A204.1 (cell line): ENCODE data around the gene C4orf33.
"Not testable (repeated sequence)": the region's sequence is repeated elsewhere in the genome, so short reads cannot be mapped to it uniquely, and the experiment has no call there.

Source experiments
- FAIRE-seq: peaks from 2 replicates; lab custom pipeline; 2012; peaks lifted over from hg19 to GRCh38; lab: Jason Lieb, UNC

Gene C4orf33

DNA sequence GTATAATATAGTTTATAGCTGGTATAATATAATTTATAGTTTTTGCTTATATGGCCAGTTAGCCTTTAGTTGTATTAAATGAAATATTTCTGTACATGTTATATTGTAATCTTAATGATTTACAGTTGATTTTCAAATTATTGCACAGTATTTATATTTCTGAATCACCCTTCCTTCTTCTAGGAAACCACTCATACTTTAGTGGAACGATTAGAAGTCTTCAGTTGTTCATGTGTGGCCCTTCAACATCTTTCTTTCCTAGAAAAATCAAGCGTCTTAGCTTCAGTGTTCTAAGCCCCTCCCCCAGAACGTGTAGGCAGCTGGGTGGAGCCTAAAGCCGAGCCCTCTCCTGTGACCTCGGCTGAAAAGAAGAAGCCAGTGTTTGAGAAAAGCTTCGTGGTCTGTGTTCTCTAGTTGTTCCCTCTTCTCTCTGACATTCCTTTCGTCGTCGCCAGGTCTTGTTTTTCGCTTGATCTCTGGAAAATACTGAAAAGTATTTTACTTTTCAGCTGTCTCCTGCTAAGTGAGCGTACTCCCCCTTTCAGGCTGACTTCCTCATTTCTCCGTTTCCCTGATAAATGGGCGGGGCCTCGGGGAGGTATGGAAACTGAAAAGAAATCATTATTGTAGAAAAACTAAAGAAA lies at the start of gene C4orf33:
TSS of gene C4orf33 (plus strand) at position 342 of the 644 bp plus-strand sequence. CDS start 6,459 bp downstream, outside the sequence.
- peak; percentile 85 for FAIRE-seq

DNA sequence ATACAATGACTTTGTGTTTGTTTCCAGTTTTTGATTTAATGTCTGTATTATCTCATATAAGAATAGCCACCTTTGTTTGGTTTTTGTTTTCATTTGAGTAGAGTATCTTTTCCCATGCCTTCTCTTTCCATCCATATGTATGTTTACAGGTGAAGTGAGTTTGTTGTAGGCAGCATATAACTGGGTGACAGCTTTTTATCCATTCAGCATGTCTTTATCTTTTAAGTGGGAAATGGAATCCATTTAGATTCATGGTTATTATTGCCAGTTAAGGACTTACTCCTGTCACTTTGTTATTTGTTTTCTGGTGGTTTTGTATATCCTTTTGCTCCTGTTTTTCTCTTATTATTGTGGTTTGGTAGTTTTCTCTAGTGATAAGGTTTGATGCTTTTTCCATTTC lies 36.9 kb upstream of the C4orf33 start:
- FAIRE-seq = no peak

DNA sequence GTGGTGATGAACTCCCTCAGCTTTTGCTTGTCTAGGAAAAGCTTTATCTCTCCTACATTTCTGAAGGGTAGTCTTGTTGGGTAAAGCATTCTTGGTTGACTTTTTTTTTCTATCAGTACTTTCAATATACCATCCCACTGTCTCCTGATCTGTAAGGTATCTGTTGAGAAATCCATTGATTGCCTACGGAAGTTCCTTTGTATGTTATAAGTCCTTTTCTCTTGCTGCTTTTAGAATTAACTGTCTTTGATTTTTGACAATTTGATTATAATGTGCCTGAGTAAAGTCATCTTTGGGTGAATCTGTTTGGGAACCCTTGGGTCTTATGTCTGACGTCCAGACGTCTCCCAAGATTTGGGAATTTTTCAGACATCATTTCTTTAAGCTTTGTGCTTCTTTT lies 33.4 kb upstream of the C4orf33 start:
- no peak for FAIRE-seq

- FAIRE-seq = no peak
These were observed 32.3 kb upstream of the C4orf33 start for GRCh38 chr4:129063640-129064039.

DNA sequence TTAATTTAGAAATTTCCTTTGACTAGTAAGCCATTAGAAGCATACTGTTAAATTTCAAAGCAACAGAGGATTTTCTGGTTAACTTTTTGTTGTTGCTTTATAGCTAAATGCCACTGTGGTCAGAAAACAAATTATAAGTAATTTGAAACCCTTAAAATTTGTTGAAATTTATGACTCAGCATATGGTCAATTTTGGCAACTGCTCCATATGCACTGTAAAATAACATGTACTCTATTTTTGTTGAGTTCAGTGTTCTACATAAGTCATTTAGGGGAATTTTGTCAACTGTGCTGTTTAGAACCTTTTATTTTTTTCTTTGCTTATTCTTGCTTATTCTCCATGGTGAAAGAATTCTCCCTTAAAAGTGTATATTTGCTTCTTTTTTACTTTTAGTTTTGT lies 31.2 kb upstream of the C4orf33 start:
- FAIRE-seq = no peak

DNA sequence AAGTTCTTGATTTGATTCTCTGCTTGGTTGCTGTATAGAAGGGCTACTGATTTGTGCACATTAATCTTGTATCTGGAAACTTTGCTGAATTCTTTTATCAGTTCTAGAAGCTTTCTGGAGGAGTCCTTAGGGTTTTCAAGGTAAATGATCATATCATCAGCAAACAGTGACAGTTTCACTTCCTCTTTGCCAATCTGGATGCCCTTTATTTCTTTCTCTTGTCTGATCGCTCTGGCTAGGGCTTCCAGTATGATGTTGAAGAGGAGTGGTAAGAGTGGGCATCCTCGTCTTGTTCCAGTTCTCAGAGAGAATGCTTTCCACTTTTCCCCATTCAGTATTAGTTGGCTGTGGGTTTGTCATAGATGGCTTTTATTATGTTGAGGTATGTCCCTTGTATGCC lies 26.4 kb upstream of the C4orf33 start:
- FAIRE-seq = not testable (repeated sequence)

DNA sequence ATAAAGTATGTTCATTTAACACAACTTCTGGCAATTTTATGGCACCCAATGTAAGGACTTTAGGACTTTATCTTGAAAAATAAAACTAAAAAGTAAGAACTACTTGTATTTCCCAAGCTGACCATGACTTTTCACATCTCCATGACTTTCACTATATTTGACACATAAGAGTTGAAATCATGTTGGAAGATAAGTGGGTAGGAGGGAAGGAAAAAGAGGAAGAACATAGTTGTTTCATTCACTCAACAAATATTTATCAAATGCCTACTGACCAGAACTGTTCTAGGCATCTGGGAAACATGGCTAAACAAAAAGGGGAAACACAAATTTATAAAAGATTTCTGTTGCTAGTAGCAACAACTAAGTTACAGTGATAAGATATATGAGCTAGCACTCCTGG lies 18.6 kb upstream of the C4orf33 start:
- no peak for FAIRE-seq

GRCh38 chr4:129080129-129080528 lies 15.8 kb upstream of the C4orf33 start:
- FAIRE-seq = no peak

- FAIRE-seq = no peak
These were observed 13.7 kb upstream of the C4orf33 start for GRCh38 chr4:129082302-129082701.

- no peak for FAIRE-seq
These were observed 10.5 kb upstream of the C4orf33 start for GRCh38 chr4:129085472-129085871.

DNA sequence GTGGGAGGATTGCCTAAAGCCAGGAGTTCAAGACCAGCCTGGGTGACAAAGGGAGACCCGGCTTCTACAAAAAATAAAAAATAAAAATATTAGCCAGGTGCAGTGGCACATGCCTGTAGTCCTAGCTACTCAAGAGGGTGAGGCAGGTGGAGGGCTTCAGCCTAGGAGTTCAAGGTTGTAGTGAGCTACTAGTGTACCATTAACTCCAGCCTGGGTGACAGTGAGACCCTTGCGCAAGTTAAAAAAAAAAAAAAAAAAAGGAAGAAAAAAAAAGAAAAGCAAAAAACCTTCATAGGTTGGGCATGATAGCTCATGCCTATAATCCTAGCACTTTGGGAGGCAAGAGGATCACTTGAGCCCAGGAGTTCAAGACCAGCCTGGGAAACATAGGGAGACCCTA lies 8.4 kb upstream of the C4orf33 start:
- no peak for FAIRE-seq

- FAIRE-seq = no peak
These were observed 3.2 kb upstream of the C4orf33 start for GRCh38 chr4:129092631-129093190.

GRCh38 chr4:129093191-129093920 lies 2.6 kb upstream of the C4orf33 start, which contains the start of gene SCLT1:
SCLT1 (minus strand) TSS chr4:129093539; CDS start chr4:129093103, 436 bp downstream.
- FAIRE-seq = peak; percentile 96

DNA sequence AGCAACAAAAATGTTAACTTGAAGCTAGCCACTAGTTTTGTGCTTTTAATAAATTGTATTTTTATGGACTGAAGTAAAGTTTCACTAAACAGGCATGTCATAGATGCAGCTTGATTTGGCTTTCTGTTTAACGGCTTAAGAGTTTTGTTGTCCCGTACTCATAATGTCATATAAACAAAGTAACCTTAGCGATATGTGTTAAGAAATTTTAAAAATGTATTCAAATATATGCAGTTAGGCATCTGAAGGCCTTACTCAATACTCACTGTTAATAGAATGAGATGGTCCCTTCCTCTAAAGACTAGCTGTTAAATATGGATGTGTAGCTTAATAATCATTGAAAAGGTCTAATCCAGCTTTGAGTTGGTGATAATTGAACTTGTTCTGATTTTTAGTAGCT lies 1.6 kb upstream of the C4orf33 start:
- FAIRE-seq = no peak

GRCh38 chr4:129098531-129099001 lies 2.6 kb downstream of the C4orf33 start:
- no peak for FAIRE-seq

DNA sequence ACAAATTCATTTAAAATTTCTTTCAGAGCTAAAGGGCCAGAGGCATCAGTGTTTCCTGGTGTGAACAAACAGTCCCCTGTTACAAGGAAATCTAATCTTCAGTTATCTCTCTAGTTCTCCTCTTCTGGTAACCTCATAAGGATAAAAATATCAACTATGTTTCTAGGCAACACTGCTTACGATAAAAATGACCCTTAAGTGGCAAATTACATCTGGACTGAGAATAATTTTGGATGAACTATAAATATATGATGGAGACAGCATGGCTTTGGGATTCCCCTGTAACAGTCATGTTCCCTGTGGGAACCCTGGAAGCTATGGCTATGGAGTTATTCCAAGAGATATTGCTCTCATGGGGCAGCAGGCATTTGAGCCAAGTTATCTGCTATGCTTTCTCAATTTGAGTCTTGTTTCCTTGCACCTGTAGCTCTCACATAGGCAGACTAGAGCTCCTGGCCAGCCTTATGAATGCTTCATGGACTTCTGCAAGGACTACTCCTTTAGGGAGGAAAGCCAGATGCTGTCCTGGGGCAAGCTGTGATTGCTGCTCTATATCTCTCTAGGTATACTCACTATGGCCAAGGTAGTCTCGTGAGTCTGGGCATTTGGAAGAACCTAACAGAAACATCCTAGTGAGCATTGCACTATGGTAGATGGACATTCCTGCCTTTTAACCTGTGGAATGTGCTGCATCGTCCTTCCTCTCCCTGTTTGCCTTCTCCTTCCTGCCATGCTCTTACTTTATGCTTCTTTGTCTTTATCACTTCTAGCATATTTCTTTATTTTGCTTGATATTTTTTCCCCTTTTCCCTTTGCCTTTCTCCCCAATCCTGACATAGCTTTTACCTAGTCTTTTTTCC lies 14.2 kb downstream of the C4orf33 start:
- no peak for FAIRE-seq

DNA sequence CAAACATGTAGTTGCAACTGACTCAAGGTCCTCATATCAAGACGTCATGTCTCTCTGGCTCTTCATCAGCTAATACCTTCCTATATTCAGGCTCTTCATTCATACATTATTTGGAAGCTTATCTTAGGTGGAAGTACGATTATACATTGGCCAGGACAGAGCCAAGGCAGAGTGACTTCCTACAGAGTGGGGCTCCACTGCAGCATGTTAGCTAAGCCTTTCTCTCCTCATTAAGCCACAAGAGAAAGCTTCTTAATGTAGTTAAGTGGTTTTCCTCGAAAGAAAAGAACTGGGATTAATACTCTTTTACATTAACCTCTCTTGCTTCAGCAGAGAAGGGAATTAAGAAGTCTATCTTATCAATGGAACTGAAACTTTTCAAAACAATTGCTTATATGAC lies 15.0 kb downstream of the C4orf33 start:
- FAIRE-seq = no peak

DNA sequence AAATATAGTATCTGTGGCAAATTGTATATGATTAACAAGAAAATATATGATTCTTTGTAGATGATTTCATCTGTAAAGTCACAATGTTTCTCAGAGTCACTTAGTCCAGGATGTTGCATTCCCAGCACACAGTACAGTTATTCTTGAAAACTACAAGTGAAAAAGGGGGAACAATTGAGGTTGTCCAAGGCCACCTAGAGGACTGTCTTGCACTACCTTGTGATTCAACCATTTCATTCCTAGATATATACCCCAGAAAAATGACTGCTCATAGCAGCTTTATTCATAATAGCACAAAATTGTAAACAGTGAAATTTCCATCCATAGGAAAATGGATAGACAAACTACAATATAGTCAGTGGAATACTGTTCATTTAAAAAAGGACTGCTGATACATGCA lies 16.0 kb downstream of the C4orf33 start:
- no peak for FAIRE-seq

DNA sequence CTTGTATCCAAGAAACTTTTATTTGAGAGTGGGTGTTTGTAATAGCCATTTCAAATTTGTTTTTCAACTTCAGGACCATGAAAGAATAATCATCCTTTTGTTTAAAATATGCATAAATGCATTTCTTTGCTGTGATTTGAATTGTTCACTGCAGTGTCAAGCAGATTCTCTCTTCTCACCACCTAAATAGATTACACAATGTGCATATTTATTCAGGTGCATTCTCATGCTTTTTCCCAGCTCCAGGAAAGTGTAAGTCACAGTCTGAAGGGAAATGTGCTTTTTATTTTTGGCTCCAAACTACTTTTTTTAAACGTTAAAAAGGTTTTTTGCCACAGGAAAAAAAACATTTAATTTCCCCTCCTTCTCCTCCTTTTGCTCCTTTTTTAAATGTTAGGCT lies 17.5 kb downstream of the C4orf33 start:
- no peak for FAIRE-seq

- FAIRE-seq = no peak
These were observed 18.0 kb downstream of the C4orf33 start for GRCh38 chr4:129113919-129114318.

DNA sequence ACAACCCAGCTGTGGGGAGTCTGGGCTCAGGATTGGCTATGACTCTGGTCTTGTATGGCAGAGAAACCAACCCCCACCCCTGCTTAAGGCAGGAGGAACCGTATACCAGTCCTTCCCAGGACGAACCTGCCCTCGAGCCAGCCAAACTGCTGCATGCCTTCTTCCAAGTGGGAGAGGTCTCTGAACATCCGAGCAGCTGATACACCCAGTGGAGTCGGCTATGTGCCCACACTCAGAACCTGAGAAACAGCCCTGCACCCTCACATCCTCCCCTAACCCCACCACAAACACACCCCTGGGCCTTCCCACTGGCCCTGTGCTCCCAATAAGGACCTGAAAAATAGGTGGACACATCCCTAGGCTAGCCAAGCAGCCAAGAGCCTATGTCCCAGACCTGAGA lies 21.8 kb downstream of the C4orf33 start:
- no peak for FAIRE-seq

DNA sequence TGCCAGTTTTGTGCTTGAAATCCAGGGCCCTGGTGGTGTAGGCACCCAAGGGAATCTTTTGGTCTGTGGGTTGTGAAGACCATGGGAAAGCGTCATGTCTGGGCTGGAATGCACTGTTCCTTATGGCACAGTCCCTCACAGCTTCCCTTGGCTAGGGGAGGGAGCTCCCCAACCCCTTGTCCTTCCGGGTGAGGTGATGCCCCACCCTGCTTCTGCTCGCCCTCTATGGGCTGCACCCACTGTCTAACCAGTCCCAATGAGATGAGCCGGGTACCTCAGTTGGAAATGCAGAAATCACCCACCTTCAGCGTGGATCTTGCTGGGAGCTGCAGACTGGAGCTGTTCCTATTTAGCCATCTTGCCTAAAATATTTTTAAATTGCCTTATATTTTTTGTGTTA lies 30.7 kb downstream of the C4orf33 start:
- not testable (repeated sequence) for FAIRE-seq
